Heart right ventricle (tissue), 16 donors: ENCODE data around the gene CCDC112. TPM values are rescaled to one million over a fixed set of nuclear protein-coding genes. Genes with fewer than 3 reads are reported as not detected.

Experiments used
- ATAC-seq, 8 donors: fragments of 200-7000 bp; cut with Tn5 transposase; one replicate each; pipeline ENCODE4 v1.9.1; 2020; ENCODE audit warnings: mild to moderate bottlenecking in 8 of 8, moderate library complexity in 8 of 8, moderate number of reproducible peaks in 1 of 8
- DNase-seq, 2 donors: peaks; one replicate each; pipeline ENCODE4 v3.0.0-alpha.2; 2020
- H3K27ac ChIP-seq, 10 donors: fragments of 200-600 bp; sonication (generic) in 2 of 10; one replicate each; pipeline versions ENCODE4 v1.5.0 to v1.8.0; 2020 to 2022; ENCODE audit warnings: mild to moderate bottlenecking in 3 of 10
- H3K27me3 ChIP-seq, 7 donors: fragments of 200-600 bp; one replicate each; pipeline ENCODE4 v1.8.0; 2021 to 2022; ENCODE audit warnings: mild to moderate bottlenecking in 2 of 7
- H3K36me3 ChIP-seq, 9 donors: fragments of 200-600 bp; sonication (generic) in 1 of 9; one replicate each; pipeline versions ENCODE4 v1.5.0 to v1.8.0; 2020 to 2022; ENCODE audit warnings: mild to moderate bottlenecking in 2 of 9
- H3K4me1 ChIP-seq, 9 donors: fragments of 200-600 bp; sonication (generic) in 1 of 9; one replicate each; pipeline versions ENCODE4 v1.5.0 to v1.8.0; 2020 to 2022; ENCODE audit warnings: mild to moderate bottlenecking in 4 of 9
- H3K4me3 ChIP-seq, 10 donors: fragments of 200-600 bp; sonication (generic) in 2 of 10; one replicate each; pipeline versions ENCODE4 v1.5.0 to v1.8.0; 2020 to 2022; ENCODE audit warnings: mild to moderate bottlenecking in 7 of 10, moderate library complexity in 2 of 10
- H3K9me3 ChIP-seq, 11 donors: fragments of 200-600 bp in 10 of 11; sonication (generic) in 2 of 11; one replicate each; pipeline versions ENCODE4 v1.5.0 to v1.8.0; 2013 to 2022; ENCODE audit warnings: mild to moderate bottlenecking in 2 of 11, control low read depth in 1 of 11, moderate library complexity in 1 of 11
- WGBS, 2 donors: extraction: QIAGEN DNeasy Blood & Tissue Kit; methylation state at CpG; one replicate each; pipeline ENCODE4 v1.1.7; 2013; ENCODE audit warnings: inconsistent platforms in 1 of 2; 5-methylcytosine and 5-hydroxymethylcytosine counted together
- intact Hi-C, 10 donors: fragments of 100-400 bp; cut with DNase I; formaldehyde crosslinking; loops; one replicate each; pipeline versions ENCODE4 v1.11.1 to v1.14.2; 2022
- polyA plus RNA-seq, 2 donors: library from polyadenylated mRNA; stranded (reverse); fragments of 200-250 nt; gene quantifications; one replicate each; pipeline ENCODE4 v1.2.3, GENCODE V29; 2013
- total RNA-seq, 10 donors: library from RNA; stranded (reverse); fragmentation: NEBNext Ultra II Directional in 3 of 10; extraction: Animal tissue kit (Norgen Biotek cat#: 25700) in 3 of 10; gene quantifications; one replicate each; pipeline versions ENCODE4 v1.2.1 to v1.2.4, GENCODE V29; 2021 to 2023
- TF ChIP-seq, protein P1 (sequence below), 9 donors: fragments of 200-600 bp; sonication (generic) in 2 of 9; IDR thresholded peaks; one replicate each; pipeline versions ENCODE4 v1.5.0 to v1.8.0; 2021 to 2022; ENCODE audit warnings: antibody characterized with exemption in 9 of 9, mild to moderate bottlenecking in 5 of 9, moderate library complexity in 1 of 9
- donor health status: Arrhythmogenic right ventricular cardiomyopathy.
- donor health status: ischemic (EF 13 %, LVEDD 7.1; RV severe dilation, severe dysfunction).
- donor health status: healthy with polysubstance abuse.
- donor health status: DM: no; HTN: yes; CAD: no.
- donor health status: DM: no; HTN: no; CAD: no.
- donor health status: ischemic (EF 25% LVEDD 6.9; RV normal size, moderate dysfunction).
- donor health status: ischemic (EF 25% LVEDD 5.7; RV mildly dilated, moderate dysfunction).
- donor health status: healthy.
- donor health status: DM: yes; HTN: yes; CAD: no.
- donor health status: Ischemic cardiomyopathy.
- donor health status: ischemic (EF 35%, LVEDD 5.7; RV mildly dilated, moderate dysfunction).
- donor health status: nonischemic (EF 11% LVEDD 7.7; RV severe dilation, severe dysfunction).
- donor health status: DM: yes; HTN: yes; CAD: no.
- donor health status: PGD.
- donor health status: ischemic (EF 29% LVEDD 5.4; RV normal size, mild dysfunction).
- donor health status: nonischemic (EF 23%, LVEDD 6.1; RV moderate dilation, normal function).

CCDC112 gene
- total and polyA plus RNA-seq, 12 donors, result 3.0 to 10.8 (median 4.8) TPM

GRCh38 chr5:115291397-115291796 lies 5.1 kb downstream of the CCDC112 start:
- H3K27me3 ChIP-seq, result no peaks in the 10 kb centered on the region
- no peaks in the 10 kb centered on the region for H3K36me3 ChIP-seq
- no peak overlapping the region for H3K4me3 ChIP-seq
- H3K9me3 ChIP-seq, result peaks cover 0 to 17% (median 3%) of the 10 kb centered on the region in 11 donors
- TF ChIP-seq, protein P1, sequence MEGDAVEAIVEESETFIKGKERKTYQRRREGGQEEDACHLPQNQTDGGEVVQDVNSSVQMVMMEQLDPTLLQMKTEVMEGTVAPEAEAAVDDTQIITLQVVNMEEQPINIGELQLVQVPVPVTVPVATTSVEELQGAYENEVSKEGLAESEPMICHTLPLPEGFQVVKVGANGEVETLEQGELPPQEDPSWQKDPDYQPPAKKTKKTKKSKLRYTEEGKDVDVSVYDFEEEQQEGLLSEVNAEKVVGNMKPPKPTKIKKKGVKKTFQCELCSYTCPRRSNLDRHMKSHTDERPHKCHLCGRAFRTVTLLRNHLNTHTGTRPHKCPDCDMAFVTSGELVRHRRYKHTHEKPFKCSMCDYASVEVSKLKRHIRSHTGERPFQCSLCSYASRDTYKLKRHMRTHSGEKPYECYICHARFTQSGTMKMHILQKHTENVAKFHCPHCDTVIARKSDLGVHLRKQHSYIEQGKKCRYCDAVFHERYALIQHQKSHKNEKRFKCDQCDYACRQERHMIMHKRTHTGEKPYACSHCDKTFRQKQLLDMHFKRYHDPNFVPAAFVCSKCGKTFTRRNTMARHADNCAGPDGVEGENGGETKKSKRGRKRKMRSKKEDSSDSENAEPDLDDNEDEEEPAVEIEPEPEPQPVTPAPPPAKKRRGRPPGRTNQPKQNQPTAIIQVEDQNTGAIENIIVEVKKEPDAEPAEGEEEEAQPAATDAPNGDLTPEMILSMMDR (IDR thresholded peaks at IDR 0.05), result no peak
- intact Hi-C loops, result no loop called here
- DNase-seq, result no peak
- no peak for ATAC-seq
- H3K4me1 ChIP-seq, result peaks cover 0 to 15% (median 8%) of the 10 kb centered on the region in 9 donors
- H3K27ac ChIP-seq, result no peak overlapping the region

DNA sequence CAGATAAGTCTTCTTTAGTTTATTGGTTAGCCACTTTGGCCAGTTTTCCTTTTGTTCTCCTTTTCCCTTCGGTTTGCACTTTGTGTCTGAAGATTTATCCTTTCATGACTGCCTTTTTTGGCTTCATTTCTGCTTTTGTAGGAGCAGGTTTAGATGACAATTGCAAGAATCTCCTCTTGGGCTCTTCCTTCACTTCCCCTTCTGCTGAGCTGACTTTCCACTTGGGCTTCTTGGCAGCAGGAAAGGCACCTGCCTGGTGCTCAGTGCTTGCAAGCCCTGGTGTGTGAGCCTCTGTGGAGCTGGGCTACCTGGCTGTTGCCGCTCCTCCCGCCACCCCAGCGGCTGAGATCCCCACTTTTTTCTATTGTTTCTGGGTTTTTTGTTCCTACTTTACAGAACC lies 7.3 kb downstream of the CCDC112 start:
- TF ChIP-seq, protein P1 (IDR thresholded peaks at IDR 0.05), result no peak
- WGBS, 2 donors, result 87 to 89% methylated on average over 4 of the region's 4 CpGs
- peaks cover 0 to 17% (median 3%) of the 10 kb centered on the region in 11 donors for H3K9me3 ChIP-seq
- H3K27ac ChIP-seq, result peak overlapping the region in 1 of 10 donors; percentile 2
- H3K27me3 ChIP-seq, result no peaks in the 10 kb centered on the region
- no peaks in the 10 kb centered on the region for H3K36me3 ChIP-seq
- no peak overlapping the region for H3K4me3 ChIP-seq
- H3K4me1 ChIP-seq, result peaks cover 0 to 3% (median 0%) of the 10 kb centered on the region in 9 donors
- intact Hi-C loops, result no loop called here
- DNase-seq (no peak), ATAC-seq (peak in 2 of 8 donors; percentile 29 to 47)

DNA sequence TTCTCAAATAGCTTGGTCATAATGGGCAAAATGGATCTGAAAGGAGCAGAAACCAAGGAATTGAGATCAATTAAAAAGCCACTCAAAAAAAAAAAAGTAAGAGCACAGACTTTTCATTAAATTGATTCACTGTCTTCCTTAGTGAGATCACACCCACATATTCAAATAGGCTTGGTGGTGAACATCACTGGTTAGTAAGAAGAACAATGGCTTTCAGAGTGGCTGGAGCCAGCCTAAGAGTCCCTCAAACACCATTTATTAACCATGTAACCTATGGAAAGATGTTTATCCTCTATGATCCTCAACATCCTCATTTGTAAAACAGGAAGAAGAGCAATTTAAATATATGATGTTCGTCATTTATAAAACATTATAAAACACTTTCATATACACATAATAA lies 12.4 kb downstream of the CCDC112 start:
- intact Hi-C loops, result no loop called here
- no peak overlapping the region for H3K4me3 ChIP-seq
- TF ChIP-seq, protein P1 (IDR thresholded peaks at IDR 0.05), result no peak
- no peaks in the 10 kb centered on the region for H3K4me1 ChIP-seq
- ATAC-seq (no peak), DNase-seq (no peak)
- 93 to 97% methylated on average over 1 of the region's 1 CpG for WGBS, 2 donors
- no peak overlapping the region for H3K27ac ChIP-seq
- H3K9me3 ChIP-seq, result no peaks in the 10 kb centered on the region
- H3K27me3 ChIP-seq, result no peaks in the 10 kb centered on the region
- H3K36me3 ChIP-seq, result no peaks in the 10 kb centered on the region

- intact Hi-C loops, result no loop called here
- Histone ChIP-seq H3K36me3 (no peaks in the 10 kb centered on the region), H3K27me3 (no peaks in the 10 kb centered on the region), H3K4me3 (no peak overlapping the region), H3K4me1 (no peaks in the 10 kb centered on the region), H3K9me3 (no peaks in the 10 kb centered on the region), H3K27ac (no peak overlapping the region)
- DNase-seq (no peak), ATAC-seq (no peak)
- TF ChIP-seq, protein P1 (IDR thresholded peaks at IDR 0.05), result no peak
- WGBS, 2 donors, result 91 to 97% methylated on average over 1 of the region's 1 CpG
Observed at GRCh38 chr5:115282131-115282530, 14.3 kb downstream of the CCDC112 start.
